GM15510 (cell line): ENCODE results near the gene EFEMP1.

Source experiments
- POLR2A ChIP-seq: IDR thresholded peaks from 3 replicates; pipeline ENCODE4 v1.6.1; 2011; ENCODE audit warnings: borderline replicate concordance; ENCODE audit not compliant: insufficient read length; ENCODE audit errors: extremely low read depth

The EFEMP1 gene

GRCh38 chr2:55862673-55863390 is 60.8 kb downstream of the EFEMP1 start:
- no peak for TF ChIP-seq POLR2A

GRCh38 chr2:55862246-55862645 is 61.3 kb downstream of the EFEMP1 start:
- no peak for TF ChIP-seq POLR2A

DNA sequence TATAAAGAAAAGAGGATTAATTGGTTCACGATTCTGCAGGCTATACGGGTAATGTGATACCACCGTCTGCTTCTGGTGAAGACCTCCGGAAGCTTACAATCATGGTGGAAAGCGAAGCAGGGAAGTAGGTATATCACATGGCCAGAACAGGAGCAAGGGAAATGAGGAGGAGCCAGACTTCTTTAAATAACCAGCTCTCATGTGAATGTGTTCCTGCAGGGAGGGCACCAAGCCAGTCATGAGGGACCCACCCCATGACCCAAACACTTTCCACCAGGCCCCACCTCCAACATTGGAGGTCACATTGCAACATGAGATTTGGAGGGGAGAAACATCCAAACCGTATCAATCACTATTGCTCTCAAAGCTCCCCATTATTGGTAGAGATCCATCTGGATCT is 61.8 kb downstream of the EFEMP1 start:
- no peak for TF ChIP-seq POLR2A

DNA sequence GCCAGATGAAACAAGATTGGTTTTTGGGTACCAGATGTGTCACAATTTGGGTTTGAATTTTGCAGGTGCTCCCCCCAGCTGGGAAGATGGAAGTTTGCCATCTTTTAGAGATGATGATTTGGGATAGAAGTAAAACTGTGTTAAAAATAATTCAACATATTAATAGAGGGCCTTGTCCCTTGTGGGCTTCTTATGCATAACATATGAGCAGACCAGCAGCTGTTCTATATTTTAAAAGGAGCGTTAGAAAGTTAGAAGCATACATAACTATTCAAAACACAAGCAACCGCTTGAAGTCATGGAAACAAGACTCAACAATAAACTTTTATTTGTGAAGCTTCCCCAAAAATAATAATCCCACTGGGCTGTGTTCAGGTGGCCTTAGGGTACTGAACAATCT is 62.8 kb downstream of the EFEMP1 start:
- no peak for TF ChIP-seq POLR2A

GRCh38 chr2:55859875-55860274 is 63.7 kb downstream of the EFEMP1 start:
- TF ChIP-seq POLR2A: no peak

- no peak for TF ChIP-seq POLR2A
Measured at GRCh38 chr2:55857766-55858165, 65.8 kb downstream of the EFEMP1 start.

- TF ChIP-seq POLR2A: no peak
Measured at GRCh38 chr2:55856936-55857335, 66.6 kb downstream of the EFEMP1 start.

GRCh38 chr2:55848096-55848495 is 75.5 kb downstream of the EFEMP1 start:
- no peak for TF ChIP-seq POLR2A

- no peak for TF ChIP-seq POLR2A
Measured at GRCh38 chr2:55846426-55846825, 77.2 kb downstream of the EFEMP1 start.

DNA sequence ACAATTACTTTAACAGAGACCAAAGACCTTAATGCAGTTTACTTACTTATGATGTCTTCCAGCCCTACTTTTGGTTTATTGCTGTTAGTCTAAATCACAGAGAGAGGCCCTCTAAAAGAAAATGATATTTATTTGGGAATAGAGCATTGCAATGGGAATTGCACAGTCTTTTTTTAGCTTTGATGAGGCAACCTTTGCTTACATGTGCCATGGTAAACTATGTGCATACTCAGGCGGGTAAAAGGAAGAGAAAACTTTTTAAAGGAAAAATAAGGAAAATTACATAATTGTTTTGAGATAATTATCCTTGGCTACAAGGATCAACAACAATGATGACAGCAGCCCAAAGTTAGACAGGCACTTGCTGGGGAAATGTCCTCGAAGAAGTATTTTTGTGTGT is 78.6 kb downstream of the EFEMP1 start:
- TF ChIP-seq POLR2A: no peak

DNA sequence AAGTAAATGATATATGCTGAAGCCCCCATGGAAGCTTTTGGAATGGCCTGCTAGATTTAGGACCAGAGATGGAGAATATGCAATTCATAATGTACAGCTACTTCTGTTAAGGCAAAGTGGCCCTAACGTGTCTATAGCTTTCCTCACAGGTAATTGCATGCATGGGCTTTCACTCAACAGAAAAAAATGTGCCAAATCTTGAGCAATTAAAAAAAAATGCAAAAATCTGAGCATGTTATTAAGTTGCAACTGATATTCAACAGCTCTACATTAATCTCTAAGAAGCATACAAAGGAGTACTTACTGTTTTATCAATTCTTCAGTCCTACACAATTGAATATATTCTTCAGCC is 79.6 kb downstream of the EFEMP1 start:
- TF ChIP-seq POLR2A: no peak

DNA sequence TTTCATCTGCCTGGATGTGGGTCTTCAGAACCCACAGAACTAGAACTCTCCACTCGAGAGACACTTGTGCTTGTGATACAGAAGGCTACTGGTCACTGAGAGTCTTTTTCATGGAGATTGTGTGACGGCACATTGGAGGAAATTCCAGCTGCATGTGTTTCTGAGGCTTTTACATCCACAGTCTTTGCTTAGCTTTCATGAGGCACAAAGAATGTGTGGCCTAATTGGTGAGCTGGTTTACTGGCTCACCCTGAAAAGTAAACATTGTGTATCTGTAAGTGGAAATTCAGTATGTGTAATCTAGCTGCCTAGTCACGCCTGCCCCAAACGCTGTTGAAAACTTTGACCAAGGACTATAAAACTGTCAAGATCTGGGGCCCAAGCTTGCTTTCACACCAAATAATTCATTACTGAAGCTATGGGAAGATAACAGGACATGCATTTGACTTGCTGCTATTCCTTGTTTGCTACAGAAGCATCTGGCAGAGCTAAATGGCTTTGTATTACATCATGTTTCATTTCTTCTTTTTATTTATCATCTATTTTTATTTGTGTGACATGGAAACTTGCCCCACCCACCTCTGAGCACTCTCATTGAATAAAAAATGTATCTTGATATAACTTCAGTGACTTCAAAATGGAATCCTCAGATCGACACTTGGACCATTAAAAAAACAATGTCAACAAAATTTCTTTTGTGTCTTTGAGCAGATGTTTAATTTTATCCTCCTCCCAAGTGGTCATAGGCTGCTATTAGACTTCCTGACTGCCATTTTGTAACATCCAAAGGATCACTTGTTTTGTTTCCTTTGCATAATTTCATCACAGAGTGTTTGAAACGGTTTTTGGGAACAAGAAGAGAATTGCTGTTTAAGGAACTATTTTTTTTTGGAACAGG is 80.2 kb downstream of the EFEMP1 start:
- no peak for TF ChIP-seq POLR2A

- TF ChIP-seq POLR2A: no peak
Measured at GRCh38 chr2:55842046-55842445, 81.5 kb downstream of the EFEMP1 start.

- no peak for TF ChIP-seq POLR2A
Measured at GRCh38 chr2:55840460-55840859, 83.1 kb downstream of the EFEMP1 start.

DNA sequence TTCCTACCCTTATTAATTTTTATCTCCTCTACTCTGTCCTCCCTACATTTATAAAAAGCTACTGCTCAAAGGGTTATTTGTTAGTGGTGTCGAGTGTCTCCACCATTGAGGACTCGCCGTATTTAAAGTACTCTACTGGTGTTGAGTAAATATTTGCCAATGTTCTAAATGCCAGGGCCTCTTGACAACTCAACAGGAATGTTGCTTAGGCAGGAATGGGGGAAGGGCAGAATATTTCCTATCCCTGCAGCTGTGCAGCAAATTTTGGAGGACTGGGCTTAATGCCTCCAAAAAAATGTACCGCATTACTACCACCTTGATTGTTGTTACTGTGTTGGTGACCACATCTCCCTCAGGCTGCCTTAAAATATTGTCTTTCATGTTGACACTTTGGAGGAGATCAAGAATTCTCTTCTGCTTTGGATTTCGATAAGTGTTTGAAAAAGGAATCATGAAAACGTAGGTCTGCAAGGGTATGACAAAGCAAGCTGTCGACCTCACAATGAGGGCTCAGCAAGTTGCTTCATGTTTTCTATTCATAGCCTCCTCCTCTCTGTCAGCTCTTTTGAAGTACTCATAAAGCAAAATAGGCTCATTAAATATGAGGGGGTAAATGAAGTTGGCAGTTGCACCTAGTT is 84.3 kb downstream of the EFEMP1 start:
- no peak for TF ChIP-seq POLR2A
